Adrenal gland (tissue), 12 donors: ENCODE data around the gene BZW2. TPM values are rescaled to one million over a fixed set of nuclear protein-coding genes. Genes with fewer than 3 reads are reported as not detected.
A peak's percentile ranks its signal among the peaks of the same experiment; 100 is the strongest.

Source experiments
- DNase-seq, 7 donors: peaks; one replicate each; pipeline ENCODE4 v3.0.0-alpha.2; 2019 to 2020
- H3K27ac ChIP-seq, 5 donors: fragments of 200-600 bp; sonication (generic) in 4 of 5; 1 replicate in 3 of 5; 2 replicates in 2 of 5; pipeline versions ENCODE4 v1.5.1 to v1.8.0; 2016 to 2020; ENCODE audit warnings: mild to moderate bottlenecking in 1 of 5
- H3K27me3 ChIP-seq: fragments of 200-600 bp; 2 replicates; pipeline ENCODE4 v1.8.0; 2021
- H3K36me3 ChIP-seq, 2 donors: fragments of 200-600 bp; replicated peaks in 1 of 2; 1 replicate in 1 of 2; 2 replicates in 1 of 2; pipeline versions ENCODE4 v1.5.1 to v1.8.0; 2018 to 2022
- H3K4me1 ChIP-seq, 2 donors: fragments of 200-600 bp; replicated peaks in 1 of 2; 1 replicate in 1 of 2; 2 replicates in 1 of 2; pipeline versions ENCODE4 v1.5.1 to v1.8.0; 2018 to 2021
- H3K4me3 ChIP-seq, 4 donors: fragments of 200-600 bp; sonication (generic) in 3 of 4; one replicate each; pipeline ENCODE4 v1.5.1; 2016 to 2018
- H3K9me3 ChIP-seq, 3 donors: fragments of 200-600 bp; sonication (generic) in 1 of 3; replicated peaks in 1 of 3; 1 replicate in 2 of 3; 2 replicates in 1 of 3; pipeline versions ENCODE4 v1.5.1 to v1.8.0; 2016 to 2021
- CTCF ChIP-seq, 6 experiments: fragments of 450-650 bp in 4 of 6; fragments of 200-600 bp in 2 of 6; sonication (generic) in 1 of 6; IDR thresholded peaks; 1 replicate in 5 of 6; 2 replicates in 1 of 6; pipeline versions ENCODE4 v1.5.1 to v1.8.0; 2016 to 2021; ENCODE audit warnings: antibody characterized with exemption in 6 of 6, mild to moderate bottlenecking in 2 of 6, moderate library complexity in 1 of 6
- POLR2A ChIP-seq, 2 donors: fragments of 450-650 bp; IDR thresholded peaks; one replicate each; pipeline ENCODE4 v1.6.1; 2017; ENCODE audit warnings: antibody characterized with exemption in 2 of 2, mild to moderate bottlenecking in 2 of 2, moderate library complexity in 1 of 2
- WGBS, 4 donors: extraction: QIAGEN DNeasy Blood & Tissue Kit in 2 of 4; methylation state at CpG; one replicate each; pipeline versions ENCODE4 v1.1.5 to v1.1.7; 2013 to 2017; 5-methylcytosine and 5-hydroxymethylcytosine counted together
- intact Hi-C, 2 donors: fragments of 100-400 bp; cut with DNase I; formaldehyde crosslinking; loops; one replicate each; pipeline versions ENCODE4 v1.14.1 to v1.15.0; 2022 to 2023
- polyA plus RNA-seq, 3 donors: library from polyadenylated mRNA; stranded (reverse); fragments of 200-250 nt in 2 of 3; fragments of 350-450 nt in 1 of 3; fragmentation: Illumina TruSeq in 1 of 3; extraction: RNeasy Lipid Tissue Mini Kit (QIAGEN cat#74804) in 1 of 3; gene quantifications; one replicate each; pipeline ENCODE4 v1.2.3, GENCODE V29; 2013 to 2014
- total RNA-seq, 9 donors: library from RNA; depleted of rRNA in 4 of 9; stranded (reverse); fragments of >200 nt in 4 of 9; fragments of 120-200 nt in 1 of 9; fragmentation: NEBNext Ultra II Directional in 1 of 9; extraction: Animal tissue kit (Norgen Biotek cat#: 25700) in 1 of 9; gene quantifications; one replicate each; pipeline versions ENCODE4 v1.1.0 to v1.2.4, GENCODE V29; 2013 to 2023
- donor health status: healthy with polysubstance abuse.
- donor health status: Bipolar disorder and iron deficiency.
- donor health status: DM: yes; HTN: yes; CAD: no.
- donor health status: DM: no; HTN: no; CAD: no.
- donor health status: DM: no; HTN: no; CAD: no.
- donor health status: DM: yes; HTN: yes; CAD: no.

The BZW2 gene
- total and polyA plus RNA-seq, 12 donors, result 11.1 to 46.5 (median 34.2) TPM

GRCh38 chr7:16698200-16698905, 52.4 kb downstream of the BZW2 start:
- TF ChIP-seq POLR2A (IDR thresholded peaks at IDR 0.05) (no peak), CTCF (IDR thresholded peaks at IDR 0.05) (no peak)
- intact Hi-C loops, result loop anchor here (5.0 to 10.0 kb wide), 2 partner anchors 216 to 219 kb away; no protein-coding TSS in a partner anchor

GRCh38 chr7:16702441-16702840, 56.5 kb downstream of the BZW2 start:
- H3K9me3 ChIP-seq, result no peaks in the 10 kb centered on the region
- intact Hi-C loops, result no loop called here
- TF ChIP-seq CTCF (IDR thresholded peaks at IDR 0.05) (peak in 3 of 6 experiments; percentile 16 to 19 (median 18)), POLR2A (IDR thresholded peaks at IDR 0.05) (no peak)
- DNase-seq, result no peak
- no peaks in the 10 kb centered on the region for H3K4me1 ChIP-seq
- H3K27me3 ChIP-seq, result no peaks in the 10 kb centered on the region
- peaks cover 0 to 22% of the 10 kb centered on the region in 2 donors for H3K36me3 ChIP-seq
- no peak overlapping the region for H3K4me3 ChIP-seq
- H3K27ac ChIP-seq, result no peak overlapping the region

More at GRCh38 chr7:16698200-16698905, 52.4 kb downstream of the BZW2 start:
- H3K36me3 ChIP-seq, result peaks cover 0 to 25% of the 10 kb centered on the region in 2 donors
- no peak overlapping the region for H3K4me3 ChIP-seq
- H3K4me1 ChIP-seq, result no peaks in the 10 kb centered on the region
- no peak overlapping the region for H3K27ac ChIP-seq
- 87 to 91% (median 89%) methylated on average over 3 of the region's 3 CpGs for WGBS, 4 donors
- no peaks in the 10 kb centered on the region for H3K27me3 ChIP-seq
- DNase-seq, result no peak
- no peaks in the 10 kb centered on the region for H3K9me3 ChIP-seq

GRCh38 chr7:16708511-16708910, 62.5 kb downstream of the BZW2 start:
- DNase-seq, result no peak
- Histone ChIP-seq H3K4me3 (no peak overlapping the region), H3K27me3 (no peaks in the 10 kb centered on the region), H3K9me3 (no peaks in the 10 kb centered on the region), H3K27ac (no peak overlapping the region), H3K4me1 (no peaks in the 10 kb centered on the region), H3K36me3 (peaks cover 0 to 6% of the 10 kb centered on the region in 2 donors)
- TF ChIP-seq POLR2A (IDR thresholded peaks at IDR 0.05) (no peak), CTCF (IDR thresholded peaks at IDR 0.05) (no peak)
- WGBS, 4 donors, result 86 to 93% (median 91%) methylated on average over 4 of the region's 4 CpGs
- intact Hi-C loops, result no loop called here

GRCh38 chr7:16708980-16709379, 63.0 kb downstream of the BZW2 start:
- Histone ChIP-seq H3K9me3 (no peaks in the 10 kb centered on the region), H3K4me3 (no peak overlapping the region), H3K27me3 (no peaks in the 10 kb centered on the region), H3K4me1 (no peaks in the 10 kb centered on the region), H3K27ac (no peak overlapping the region), H3K36me3 (peaks cover 0 to 6% of the 10 kb centered on the region in 2 donors)
- intact Hi-C loops, result no loop called here
- peak; percentile 32 to 71 (median 63) for DNase-seq
- TF ChIP-seq CTCF (IDR thresholded peaks at IDR 0.05), result no peak
- no peak for TF ChIP-seq POLR2A (IDR thresholded peaks at IDR 0.05)
- WGBS, 4 donors, result 42 to 73% (median 60%) methylated on average over 3 of the region's 3 CpGs
